Measurements from ENCODE around the gene CDC42SE1.
"Not testable (repeated sequence)": the region's sequence is repeated elsewhere in the genome, so short reads cannot be mapped to it uniquely, and the experiment has no call there.

The CDC42SE1 gene

GRCh38 chr1:151059109-151060006 is at the start of gene CDC42SE1:
Gene CDC42SE1, minus strand, starts transcription at chr1:151059622. Its CDS starts 3,892 bp downstream, at chr1:151055730.
- DNase-seq (ENCODE audit: low read depth): no peak

DNA sequence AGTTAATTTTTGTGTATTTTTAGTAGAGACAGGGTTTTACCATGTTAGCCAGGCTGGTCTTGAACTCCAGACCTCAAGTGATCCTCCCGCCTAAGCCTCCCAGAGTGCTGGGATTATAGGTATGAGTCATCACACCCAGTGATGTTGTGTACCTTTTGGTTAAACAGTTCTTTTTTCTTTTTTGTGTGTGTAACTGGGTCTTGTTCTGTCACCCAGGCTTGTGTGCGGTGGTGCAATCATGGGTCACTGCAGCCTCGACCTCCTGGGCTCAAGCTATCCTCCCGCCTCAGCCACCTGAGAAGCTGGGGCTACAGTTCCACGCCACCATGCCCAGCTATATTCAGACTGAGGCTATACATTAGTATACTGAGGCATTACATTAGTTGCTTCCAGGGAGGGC is 48.9 kb upstream of the CDC42SE1 start:
- no peak for DNase-seq (ENCODE audit: low read depth)

DNA sequence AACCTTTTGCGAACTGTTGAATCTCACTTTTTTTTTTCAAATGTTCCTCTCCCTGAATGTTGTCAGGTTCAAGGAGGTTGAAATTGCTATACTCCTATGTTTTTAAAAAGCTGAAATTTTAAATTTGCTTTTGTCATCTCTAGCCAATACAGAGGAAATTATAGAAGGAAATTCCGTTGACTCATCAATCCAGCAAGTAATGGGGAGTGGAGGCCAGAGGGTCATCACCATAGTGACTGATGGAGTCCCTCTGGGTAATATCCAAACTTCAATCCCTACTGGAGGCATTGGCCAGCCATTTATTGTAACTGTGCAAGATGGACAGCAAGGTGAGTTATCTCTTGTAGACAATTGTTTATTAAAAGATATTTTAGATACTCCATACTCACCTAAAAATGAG is 47.5 kb upstream of the CDC42SE1 start:
- no peak for DNase-seq (ENCODE audit: low read depth)

GRCh38 chr1:151104630-151105029 is 45.2 kb upstream of the CDC42SE1 start:
- DNase-seq (ENCODE audit: low read depth): no peak

DNA sequence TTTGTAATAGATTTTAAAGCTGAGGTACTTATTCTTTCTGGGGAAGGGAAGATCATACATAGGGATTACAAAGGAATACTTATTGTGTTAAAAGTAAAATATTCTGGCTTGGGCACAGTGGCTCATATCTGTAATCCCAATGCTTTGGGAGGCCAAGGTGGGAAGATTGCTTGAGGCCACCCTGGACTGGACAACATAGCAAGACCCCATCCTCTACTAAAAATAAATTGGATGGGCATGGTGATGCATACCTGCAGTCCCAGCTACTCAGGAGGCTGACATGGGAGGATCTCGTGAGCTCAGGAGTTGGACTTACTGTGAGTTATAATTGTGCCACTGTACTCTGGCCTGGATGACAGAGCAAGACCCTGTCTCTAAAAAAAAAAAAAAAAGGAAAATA is 38.7 kb upstream of the CDC42SE1 start:
- DNase-seq (ENCODE audit: low read depth): no peak

GRCh38 chr1:151097426-151097825 is 38.0 kb upstream of the CDC42SE1 start:
- DNase-seq (ENCODE audit: low read depth): not testable (repeated sequence)

DNA sequence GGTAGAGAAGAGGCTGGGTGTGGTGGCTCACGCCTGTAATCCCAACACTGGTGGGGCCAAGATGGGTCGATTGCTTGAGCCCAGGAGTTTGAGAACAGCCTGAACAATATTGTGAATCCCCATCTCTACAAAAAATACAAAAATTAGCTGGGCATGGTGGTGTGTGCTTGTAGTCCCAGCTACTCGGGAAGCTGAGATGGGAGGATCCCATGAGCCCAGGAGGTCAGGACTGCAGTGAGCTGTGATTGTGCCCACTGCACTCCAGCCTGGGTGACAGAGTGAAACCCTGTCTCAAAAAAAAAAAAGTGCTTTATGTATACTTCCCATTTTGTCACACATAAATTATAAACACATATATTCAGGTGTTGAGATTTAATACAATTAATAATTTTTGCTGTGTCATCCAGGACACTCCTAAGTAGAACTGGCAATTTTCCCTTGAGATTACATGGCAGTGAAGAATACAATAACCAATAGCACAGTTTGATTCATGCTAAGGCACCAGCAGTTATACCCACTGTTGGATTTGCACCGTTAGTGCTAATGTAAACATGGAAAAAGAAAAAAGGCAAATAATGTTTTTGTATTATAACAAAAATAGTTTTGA is 26.6 kb upstream of the CDC42SE1 start:
- no peak for DNase-seq (ENCODE audit: low read depth)

DNA sequence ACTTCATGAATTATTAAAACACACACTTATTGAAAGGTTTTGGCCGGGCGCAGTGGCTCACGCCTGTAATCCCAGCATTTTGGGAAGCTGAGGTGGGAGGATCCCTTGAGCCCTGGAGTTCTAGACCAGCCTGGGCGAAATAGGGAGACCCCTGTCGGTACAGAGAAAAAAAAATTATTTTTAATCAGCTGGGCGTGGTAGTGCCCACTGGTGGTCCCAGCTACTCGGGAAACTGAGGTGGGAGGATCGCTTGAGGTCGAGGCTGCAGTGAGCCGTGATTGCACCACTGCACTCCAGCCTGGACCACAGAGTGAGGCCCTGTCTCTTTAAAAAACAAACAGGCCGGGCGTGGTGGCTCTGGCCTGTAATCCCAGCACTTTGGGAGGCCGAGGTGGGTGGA is 12.8 kb upstream of the CDC42SE1 start:
- no peak for DNase-seq (ENCODE audit: low read depth)

- DNase-seq (ENCODE audit: low read depth): no peak
Measured at GRCh38 chr1:151070474-151071276, 11.3 kb upstream of the CDC42SE1 start, which contains the start of gene GABPB2. Gene GABPB2, plus strand, starts transcription at chr1:151070761. Its CDS starts 17,429 bp downstream, at chr1:151088190.

GRCh38 chr1:151069103-151069486 is 9.7 kb upstream of the CDC42SE1 start:
- DNase-seq (ENCODE audit: low read depth): no peak

GRCh38 chr1:151067185-151067584 is 7.8 kb upstream of the CDC42SE1 start:
- DNase-seq (ENCODE audit: low read depth): no peak

- DNase-seq (ENCODE audit: low read depth): no peak
Measured at GRCh38 chr1:151065089-151065645, 5.7 kb upstream of the CDC42SE1 start.

- no peak for DNase-seq (ENCODE audit: low read depth)
Measured at GRCh38 chr1:151062741-151063371, 3.4 kb upstream of the CDC42SE1 start.

- DNase-seq (ENCODE audit: low read depth): no peak
Measured at GRCh38 chr1:151061704-151062103, 2.3 kb upstream of the CDC42SE1 start.

GRCh38 chr1:151060657-151061421 is 1.4 kb upstream of the CDC42SE1 start:
- no peak for DNase-seq (ENCODE audit: low read depth)

DNA sequence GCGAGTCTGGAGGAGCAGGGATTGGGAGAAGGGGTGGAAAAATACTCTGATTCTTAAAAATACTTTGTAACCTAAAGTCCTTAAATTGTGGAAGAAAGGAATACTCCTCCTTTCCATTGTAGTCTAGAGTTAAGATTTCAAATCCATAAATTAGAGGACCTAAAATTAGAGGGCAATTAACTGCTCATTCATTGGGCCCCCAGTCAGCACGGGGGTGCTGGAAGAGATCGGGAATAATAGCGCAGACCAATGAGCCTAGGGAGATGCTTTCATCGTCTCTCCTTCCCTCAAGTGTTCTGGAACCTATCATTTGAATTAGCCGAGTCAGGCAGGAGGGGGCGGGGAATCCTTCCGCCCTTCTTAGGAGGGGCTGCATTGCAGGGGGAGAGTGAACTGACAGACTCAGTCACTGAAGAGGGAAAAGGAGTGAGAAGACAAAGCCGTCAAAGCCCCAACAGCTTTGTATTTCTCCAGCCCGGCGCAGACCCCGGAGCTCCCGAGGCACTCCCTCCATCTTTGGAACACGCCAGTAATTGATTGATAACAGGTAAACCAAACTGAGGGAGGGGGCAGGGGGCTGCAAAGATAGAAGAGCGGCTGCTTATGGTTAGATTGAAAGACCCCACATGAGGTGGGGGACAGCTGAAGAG is 710 bp upstream of the CDC42SE1 start, which contains the start of gene MLLT11:
Gene MLLT11 (plus strand): TSS at position 391 of the 650 bp plus-strand sequence. CDS start 6,828 bp downstream, outside the sequence.
- DNase-seq (ENCODE audit: low read depth): no peak

GRCh38 chr1:151058692-151059091 is 730 bp downstream of the CDC42SE1 start:
- no peak for DNase-seq (ENCODE audit: low read depth)

GRCh38 chr1:151056149-151056548 is 3.3 kb downstream of the CDC42SE1 start:
- no peak for DNase-seq (ENCODE audit: low read depth)

- no peak for DNase-seq (ENCODE audit: low read depth)
Measured at GRCh38 chr1:151055581-151055980, 3.8 kb downstream of the CDC42SE1 start.

GRCh38 chr1:151054971-151055547 is 4.4 kb downstream of the CDC42SE1 start:
- DNase-seq (ENCODE audit: low read depth): no peak
